Upper lobe of right lung (tissue), 1 donor: ENCODE data around the gene GSK3B. TPM values are rescaled to one million over a fixed set of nuclear protein-coding genes. Genes with fewer than 3 reads are reported as not detected.

Experiments used
- ATAC-seq: fragments of 200-7000 bp; cut with Tn5 transposase; one replicate; pipeline ENCODE4 v1.9.1; 2020; ENCODE audit warnings: mild to moderate bottlenecking, moderate library complexity
- DNase-seq: peaks from one replicate; pipeline ENCODE4 v3.0.0-alpha.2; 2020
- H3K27ac ChIP-seq: fragments of 200-600 bp; one replicate; pipeline ENCODE4 v1.8.0; 2022
- H3K27me3 ChIP-seq: fragments of 200-600 bp; one replicate; pipeline ENCODE4 v1.8.0; 2022; ENCODE audit warnings: mild to moderate bottlenecking
- H3K36me3 ChIP-seq: fragments of 200-600 bp; one replicate; pipeline ENCODE4 v1.8.0; 2022
- H3K4me1 ChIP-seq: fragments of 200-600 bp; one replicate; pipeline ENCODE4 v1.8.0; 2022
- H3K4me3 ChIP-seq: fragments of 200-600 bp; one replicate; pipeline ENCODE4 v1.8.0; 2022; ENCODE audit warnings: mild to moderate bottlenecking
- H3K9me3 ChIP-seq: fragments of 200-600 bp; one replicate; pipeline ENCODE4 v1.8.0; 2022
- intact Hi-C: fragments of 100-400 bp; cut with DNase I; formaldehyde crosslinking; loops from one replicate; pipeline ENCODE4 v1.11.0; 2022
- total RNA-seq: library from RNA; stranded (reverse); fragmentation: NEBNext Ultra II Directional; extraction: Animal tissue kit (Norgen Biotek cat#: 25700); gene quantifications from one replicate; pipeline ENCODE4 v1.2.1, GENCODE V29; 2021
- TF ChIP-seq, protein P1 (sequence below): fragments of 200-600 bp; IDR thresholded peaks from one replicate; pipeline ENCODE4 v1.8.0; 2022; ENCODE audit warnings: antibody characterized with exemption
- donor health status: DM: no; HTN: yes; CAD: no; lungs with severe emphysema.

Gene GSK3B
- total RNA-seq, 1 donor from 2014 or later = 55.2 TPM

DNA sequence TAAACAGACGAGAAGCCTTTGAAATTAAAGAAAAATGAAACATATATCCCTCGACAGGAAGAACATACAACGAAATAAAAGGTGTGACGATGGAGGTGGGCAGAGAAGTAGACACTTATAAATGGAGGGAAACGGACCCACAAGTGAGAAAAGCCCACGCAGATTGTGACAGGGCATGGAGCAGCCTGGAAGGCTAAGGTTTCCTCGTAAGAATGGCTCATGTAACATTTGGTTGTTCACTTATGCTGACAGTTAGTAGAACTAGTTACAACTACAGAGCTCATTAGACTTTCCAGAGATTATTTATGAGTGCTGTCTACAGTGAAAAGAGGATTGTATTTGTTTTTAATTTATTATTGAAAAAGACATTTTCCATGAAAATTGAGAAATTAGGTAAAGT, 229.8 kb downstream of the GSK3B start:
- TF ChIP-seq, protein P1, sequence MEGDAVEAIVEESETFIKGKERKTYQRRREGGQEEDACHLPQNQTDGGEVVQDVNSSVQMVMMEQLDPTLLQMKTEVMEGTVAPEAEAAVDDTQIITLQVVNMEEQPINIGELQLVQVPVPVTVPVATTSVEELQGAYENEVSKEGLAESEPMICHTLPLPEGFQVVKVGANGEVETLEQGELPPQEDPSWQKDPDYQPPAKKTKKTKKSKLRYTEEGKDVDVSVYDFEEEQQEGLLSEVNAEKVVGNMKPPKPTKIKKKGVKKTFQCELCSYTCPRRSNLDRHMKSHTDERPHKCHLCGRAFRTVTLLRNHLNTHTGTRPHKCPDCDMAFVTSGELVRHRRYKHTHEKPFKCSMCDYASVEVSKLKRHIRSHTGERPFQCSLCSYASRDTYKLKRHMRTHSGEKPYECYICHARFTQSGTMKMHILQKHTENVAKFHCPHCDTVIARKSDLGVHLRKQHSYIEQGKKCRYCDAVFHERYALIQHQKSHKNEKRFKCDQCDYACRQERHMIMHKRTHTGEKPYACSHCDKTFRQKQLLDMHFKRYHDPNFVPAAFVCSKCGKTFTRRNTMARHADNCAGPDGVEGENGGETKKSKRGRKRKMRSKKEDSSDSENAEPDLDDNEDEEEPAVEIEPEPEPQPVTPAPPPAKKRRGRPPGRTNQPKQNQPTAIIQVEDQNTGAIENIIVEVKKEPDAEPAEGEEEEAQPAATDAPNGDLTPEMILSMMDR = no peak
- peaks cover 24% of the 10 kb centered on the region for H3K36me3 ChIP-seq
- H3K4me1 ChIP-seq = no peaks in the 10 kb centered on the region
- no peaks in the 10 kb centered on the region for H3K27me3 ChIP-seq
- intact Hi-C loops = no loop called here
- H3K4me3 ChIP-seq = no peak overlapping the region
- ATAC-seq (no peak), DNase-seq (no peak)
- H3K27ac ChIP-seq = no peak overlapping the region
- no peaks in the 10 kb centered on the region for H3K9me3 ChIP-seq

DNA sequence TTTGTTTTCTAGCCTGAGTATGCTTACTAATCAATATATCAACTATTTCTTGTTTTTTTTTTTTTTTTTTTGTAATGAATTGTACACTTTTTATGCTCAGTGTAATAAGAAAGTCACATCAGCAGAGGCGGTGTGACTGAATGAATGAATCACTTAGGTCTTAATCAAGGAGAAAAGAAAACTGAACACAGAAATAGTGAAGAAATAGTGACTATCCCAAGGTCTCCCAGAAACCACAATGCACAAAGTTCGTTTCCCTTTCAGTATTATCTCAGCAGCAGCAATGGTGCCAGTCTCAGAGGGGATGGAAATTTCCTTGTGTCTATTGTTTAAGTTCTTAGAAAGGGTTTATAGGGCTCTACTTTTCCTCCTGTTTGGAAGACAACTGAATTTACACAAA, 231.6 kb downstream of the GSK3B start:
- Histone ChIP-seq H3K27ac (no peak overlapping the region), H3K4me1 (no peaks in the 10 kb centered on the region)
- ATAC-seq = no peak

DNA sequence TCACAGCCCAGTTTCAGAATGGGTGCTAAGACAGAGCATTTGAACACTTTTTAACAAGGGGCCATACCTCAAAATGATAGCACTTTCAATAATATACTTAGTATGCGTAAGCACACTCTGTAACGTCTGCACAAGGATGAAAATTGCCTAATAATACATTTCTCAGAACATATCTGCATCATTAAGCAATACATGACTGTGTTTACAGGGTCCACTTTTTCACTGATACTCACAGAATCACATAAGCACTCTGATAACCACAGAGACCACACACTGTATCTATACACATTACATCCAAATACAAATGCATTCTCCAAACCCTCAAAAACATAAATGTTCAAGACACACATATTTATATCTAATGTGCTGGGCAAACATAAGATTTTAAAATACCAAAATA, 232.6 kb downstream of the GSK3B start:
- Histone ChIP-seq H3K36me3 (peaks cover 30% of the 10 kb centered on the region), H3K4me1 (no peaks in the 10 kb centered on the region), H3K4me3 (no peak overlapping the region), H3K9me3 (no peaks in the 10 kb centered on the region), H3K27me3 (no peaks in the 10 kb centered on the region), H3K27ac (no peak overlapping the region)
- ATAC-seq (no peak), DNase-seq (no peak)
- TF ChIP-seq, protein P1 = no peak
- intact Hi-C loops = no loop called here

More for the DNA sequence above, 231.6 kb downstream of the GSK3B start:
- Histone ChIP-seq H3K27me3 (no peaks in the 10 kb centered on the region), H3K4me3 (no peak overlapping the region), H3K36me3 (peaks cover 30% of the 10 kb centered on the region), H3K9me3 (no peaks in the 10 kb centered on the region)
- DNase-seq = no peak
- TF ChIP-seq, protein P1 = no peak
- intact Hi-C loops = no loop called here

DNA sequence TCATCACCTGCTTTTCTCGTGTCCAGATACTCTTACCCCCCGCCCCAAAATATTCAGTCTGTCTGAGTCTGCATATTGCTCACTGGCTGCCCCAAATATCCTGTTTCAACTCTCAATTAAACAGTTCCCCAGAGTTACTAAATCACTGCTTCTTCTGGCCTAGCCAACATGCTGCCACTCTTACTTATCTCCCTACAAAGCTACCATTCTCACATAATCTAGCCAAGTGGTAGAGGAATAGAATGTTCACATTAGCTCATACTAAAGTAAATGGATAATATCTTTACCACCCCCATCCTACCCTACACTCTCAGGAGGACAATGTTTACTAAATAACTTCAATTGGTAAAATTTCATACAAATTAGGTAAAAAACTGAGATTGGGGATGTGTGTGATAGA, 234.5 kb downstream of the GSK3B start:
- H3K36me3 ChIP-seq = peaks cover 30% of the 10 kb centered on the region
- no peak overlapping the region for H3K4me3 ChIP-seq
- no peaks in the 10 kb centered on the region for H3K27me3 ChIP-seq
- no peaks in the 10 kb centered on the region for H3K9me3 ChIP-seq
- ATAC-seq (no peak), DNase-seq (no peak)
- intact Hi-C loops = no loop called here
- no peaks in the 10 kb centered on the region for H3K4me1 ChIP-seq
- no peak overlapping the region for H3K27ac ChIP-seq
- TF ChIP-seq, protein P1 = no peak

DNA sequence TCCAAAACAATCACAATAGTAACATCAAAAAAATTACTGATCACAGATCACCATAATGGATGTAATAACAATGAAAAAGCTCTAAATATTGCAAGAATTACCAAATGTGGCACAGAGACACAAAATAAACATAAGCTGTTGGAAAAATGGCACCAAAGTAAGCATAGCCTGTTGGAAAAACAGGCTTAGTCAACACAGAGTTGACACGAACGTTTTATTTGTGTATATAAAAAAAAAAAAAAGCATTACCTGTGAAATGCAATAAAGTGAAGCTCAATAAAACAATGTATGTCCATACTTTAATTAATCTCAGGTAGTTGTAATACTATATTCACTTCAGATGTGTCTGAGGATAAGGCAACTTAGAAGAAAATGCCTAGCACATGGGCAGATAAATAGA, 235.3 kb downstream of the GSK3B start:
- peaks cover 30% of the 10 kb centered on the region for H3K36me3 ChIP-seq
- TF ChIP-seq, protein P1 = no peak
- no peaks in the 10 kb centered on the region for H3K9me3 ChIP-seq
- DNase-seq = no peak
- no peak overlapping the region for H3K4me3 ChIP-seq
- intact Hi-C loops = no loop called here
- H3K27ac ChIP-seq = peak overlapping the region; percentile 2
- no peaks in the 10 kb centered on the region for H3K4me1 ChIP-seq
- no peak for ATAC-seq
- H3K27me3 ChIP-seq = no peaks in the 10 kb centered on the region

DNA sequence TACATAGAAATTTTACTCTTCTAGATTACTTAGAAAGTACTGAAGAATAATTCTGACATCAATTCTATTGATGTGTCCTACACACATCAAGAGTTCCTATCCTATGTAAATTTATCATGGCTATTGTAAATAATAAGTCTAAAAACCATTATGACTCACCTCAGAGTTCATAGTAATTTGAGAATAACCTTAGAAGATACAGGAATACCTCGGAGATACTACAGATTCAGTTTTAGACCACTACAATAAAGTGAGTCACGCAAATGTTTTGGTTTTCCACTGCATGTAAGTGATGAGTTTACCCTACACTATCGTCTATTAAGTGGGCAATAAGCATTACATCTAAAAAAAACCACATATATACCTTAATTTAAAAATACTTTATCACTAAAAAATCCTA, 237.6 kb downstream of the GSK3B start:
- ATAC-seq (no peak), DNase-seq (no peak)
- H3K9me3 ChIP-seq = no peaks in the 10 kb centered on the region
- H3K36me3 ChIP-seq = peaks cover 14% of the 10 kb centered on the region
- no peak overlapping the region for H3K4me3 ChIP-seq
- H3K4me1 ChIP-seq = no peaks in the 10 kb centered on the region
- intact Hi-C loops = no loop called here
- H3K27me3 ChIP-seq = no peaks in the 10 kb centered on the region
- TF ChIP-seq, protein P1 = no peak
- H3K27ac ChIP-seq = no peak overlapping the region
